Tibial nerve (tissue), 4 donors: ENCODE measurements around the gene IFNAR1. TPM values are rescaled to one million over a fixed set of nuclear protein-coding genes. Genes with fewer than 3 reads are reported as not detected.
"Not testable (repeated sequence)": the region's sequence is repeated elsewhere in the genome, so short reads cannot be mapped to it uniquely, and the experiment has no call there.

Source experiments
- DNase-seq, 2 donors: peaks; one replicate each; pipeline ENCODE4 v3.0.0-alpha.2; 2019; ENCODE audit warnings: low spot score in 2 of 2
- H3K27ac ChIP-seq, 4 donors: fragments of 200-600 bp; sonication (generic) in 3 of 4; one replicate each; pipeline ENCODE4 v1.5.1; 2017 to 2019; ENCODE audit warnings: mild to moderate bottlenecking in 1 of 4
- H3K27me3 ChIP-seq, 2 donors: fragments of 200-600 bp; sonication (generic) in 1 of 2; one replicate each; pipeline versions ENCODE4 v1.5.1 to v1.6.0; 2017 to 2019
- H3K36me3 ChIP-seq, 3 donors: fragments of 200-600 bp; sonication (generic); one replicate each; pipeline ENCODE4 v1.5.1; 2018 to 2019
- H3K4me1 ChIP-seq, 4 donors: fragments of 200-600 bp; sonication (generic) in 3 of 4; one replicate each; pipeline ENCODE4 v1.5.1; 2017 to 2019
- H3K4me3 ChIP-seq, 4 donors: fragments of 200-600 bp; sonication (generic) in 3 of 4; one replicate each; pipeline ENCODE4 v1.5.1; 2017 to 2019; ENCODE audit warnings: mild to moderate bottlenecking in 1 of 4, moderate library complexity in 1 of 4
- H3K9me3 ChIP-seq, 4 donors: fragments of 200-600 bp; sonication (generic) in 3 of 4; one replicate each; pipeline ENCODE4 v1.5.1; 2017 to 2019
- CTCF ChIP-seq, 5 experiments: fragments of 200-600 bp in 3 of 5; fragments of 450-650 bp in 2 of 5; sonication (generic) in 3 of 5; IDR thresholded peaks; one replicate each; pipeline ENCODE4 v1.5.1; 2016 to 2019; ENCODE audit warnings: antibody characterized with exemption in 5 of 5, mild to moderate bottlenecking in 3 of 5, moderate library complexity in 2 of 5
- EP300 ChIP-seq, 2 donors: sonication (generic); formaldehyde crosslinking; IDR thresholded peaks; one replicate each; pipeline ENCODE4 v1.6.1; 2017; ENCODE audit warnings: antibody characterized with exemption in 2 of 2, mild to moderate bottlenecking in 1 of 2
- POLR2A ChIP-seq, 2 donors: fragments of 450-650 bp; IDR thresholded peaks; one replicate each; pipeline ENCODE4 v1.6.1; 2017; ENCODE audit warnings: antibody characterized with exemption in 2 of 2, mild to moderate bottlenecking in 2 of 2, moderate library complexity in 2 of 2
- WGBS, 2 donors: methylation state at CpG; one replicate each; pipeline ENCODE4 v1.1.5; 2018; 5-methylcytosine and 5-hydroxymethylcytosine counted together
- total RNA-seq, 4 donors: library from RNA; depleted of rRNA; stranded (reverse); fragments of >200 nt; gene quantifications; one replicate each; pipeline ENCODE4 v1.1.0, GENCODE V29; 2016

IFNAR1 gene
- total RNA-seq, 4 donors from 2014 or later = 29.4 to 35.8 (median 31.4) TPM

DNA sequence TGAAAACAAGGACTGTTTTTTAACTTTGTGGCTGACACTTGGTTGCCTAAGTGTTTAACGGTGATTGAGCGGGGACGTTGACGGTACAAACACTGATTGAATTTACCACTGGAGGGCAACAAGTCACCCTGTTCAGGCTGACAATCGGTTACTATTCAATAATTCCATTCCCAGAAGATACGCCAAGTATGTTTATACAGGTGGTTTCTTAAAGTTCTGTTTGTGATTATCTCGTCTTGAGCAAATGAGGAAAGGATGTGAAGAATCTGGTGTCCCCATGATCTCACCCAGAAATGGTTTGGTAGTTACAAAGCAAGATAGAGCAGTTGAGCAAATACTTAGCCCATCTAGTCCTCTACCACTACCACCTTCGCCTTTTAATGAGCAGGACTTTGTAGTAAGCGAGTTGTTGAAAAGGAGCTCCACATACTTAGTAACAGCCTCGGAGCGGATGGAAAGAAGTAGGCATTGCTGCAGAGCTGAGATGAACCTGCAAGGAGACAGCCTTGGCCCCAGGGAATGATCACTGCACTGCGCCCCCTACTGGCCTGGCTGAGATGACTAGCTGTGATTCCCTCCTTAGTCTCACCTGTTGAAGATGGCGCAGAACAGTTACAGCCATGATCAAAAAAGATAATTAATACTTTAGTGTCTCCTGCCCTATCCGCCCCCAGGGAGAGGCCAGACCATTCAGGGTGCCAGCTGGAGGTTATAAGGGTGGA lies 36.3 kb downstream of the IFNAR1 start:
- 9 to 11% methylated on average over 14 of the region's 14 CpGs for WGBS, 2 donors
- H3K27me3 ChIP-seq = no peaks in the 10 kb centered on the region
- TF ChIP-seq EP300 (IDR thresholded peaks at IDR 0.05) (peak in 1 of 2 donors; percentile 69), CTCF (IDR thresholded peaks at IDR 0.05) (peak; percentile 65 to 90 (median 87)), POLR2A (IDR thresholded peaks at IDR 0.05) (no peak)
- peak; percentile 70 to 85 for DNase-seq
- H3K4me1 ChIP-seq = peaks cover 0 to 26% (median 18%) of the 10 kb centered on the region in 4 donors
- peak overlapping the region; percentile 15 to 82 (median 76) for H3K27ac ChIP-seq
- no peaks in the 10 kb centered on the region for H3K9me3 ChIP-seq
- H3K36me3 ChIP-seq = peaks cover 0 to 21% (median 0%) of the 10 kb centered on the region in 3 donors
- peak overlapping the region in 2 of 4 donors; percentile 10 to 24 for H3K4me3 ChIP-seq

GRCh38 chr21:33362044-33362555 lies 37.3 kb downstream of the IFNAR1 start:
- Histone ChIP-seq H3K9me3 (peaks cover 0 to 7% (median 0%) of the 10 kb centered on the region in 4 donors), H3K27ac (peak overlapping the region in 3 of 4 donors; percentile 73 to 82 (median 79)), H3K27me3 (no peaks in the 10 kb centered on the region), H3K36me3 (peaks cover 0 to 11% (median 0%) of the 10 kb centered on the region in 3 donors), H3K4me1 (peaks cover 0 to 26% (median 18%) of the 10 kb centered on the region in 4 donors), H3K4me3 (peak overlapping the region in 2 of 4 donors; percentile 10 to 24)
- no peak for DNase-seq
- 54% methylated on average over 12 of the region's 12 CpGs for WGBS, 2 donors
- TF ChIP-seq EP300 (IDR thresholded peaks at IDR 0.05) = peak in 1 of 2 donors; percentile 31
- TF ChIP-seq CTCF (IDR thresholded peaks at IDR 0.05) = no peak
- peak in 1 of 2 donors; percentile 17 for TF ChIP-seq POLR2A (IDR thresholded peaks at IDR 0.05)

GRCh38 chr21:33363911-33364609 lies 39.3 kb downstream of the IFNAR1 start:
- H3K36me3 ChIP-seq, H3K27me3 ChIP-seq, DNase-seq, H3K4me3 ChIP-seq: not testable (repeated sequence)
- peak in 1 of 2 donors; percentile 23 for TF ChIP-seq EP300 (IDR thresholded peaks at IDR 0.05)
- peaks cover 0 to 23% (median 0%) of the 10 kb centered on the region in 4 donors for H3K9me3 ChIP-seq
- peaks cover 0 to 26% (median 18%) of the 10 kb centered on the region in 4 donors for H3K4me1 ChIP-seq
- WGBS, 2 donors = 66 to 77% methylated on average over 10 of the region's 10 CpGs
- H3K27ac ChIP-seq = peak overlapping the region in 2 of 4 donors; percentile 17 to 22

DNA sequence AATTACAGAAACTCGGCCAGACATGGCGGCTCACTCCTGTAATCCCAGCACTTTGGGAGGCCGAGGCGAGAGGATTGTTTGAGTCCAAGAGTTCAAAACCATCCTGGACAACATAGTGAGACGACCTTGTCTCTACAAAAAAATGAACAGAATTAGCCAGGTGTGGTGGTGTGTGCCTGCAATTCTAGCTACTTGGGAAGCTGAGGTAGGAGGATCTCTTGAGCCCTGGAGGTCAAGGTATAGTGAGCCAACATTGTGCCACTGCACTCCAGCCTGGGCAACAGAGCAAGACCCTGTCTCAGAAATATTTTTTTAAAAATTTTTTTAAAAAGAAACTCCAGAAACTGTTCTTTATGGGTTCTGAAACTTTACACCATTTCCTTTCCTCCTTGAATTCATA lies 40.1 kb downstream of the IFNAR1 start:
- 93 to 96% methylated on average over 5 of the region's 5 CpGs for whole genome bisulfite sequencing, 2 donors
- no peaks in the 10 kb centered on the region for H3K27me3 ChIP-seq
- TF ChIP-seq CTCF (IDR thresholded peaks at IDR 0.05) (no peak), POLR2A (IDR thresholded peaks at IDR 0.05) (no peak), EP300 (IDR thresholded peaks at IDR 0.05) (no peak)
- H3K4me1 ChIP-seq = peaks cover 0 to 25% (median 18%) of the 10 kb centered on the region in 4 donors
- H3K27ac ChIP-seq = no peak overlapping the region
- H3K36me3 ChIP-seq = no peaks in the 10 kb centered on the region
- DNase-seq = no peak
- H3K4me3 ChIP-seq = no peak overlapping the region
- H3K9me3 ChIP-seq = peaks cover 0 to 23% (median 0%) of the 10 kb centered on the region in 4 donors

GRCh38 chr21:33367309-33367973 lies 42.7 kb downstream of the IFNAR1 start:
- H3K27ac ChIP-seq = no peak overlapping the region
- peaks cover 0 to 23% (median 0%) of the 10 kb centered on the region in 4 donors for H3K9me3 ChIP-seq
- no peaks in the 10 kb centered on the region for H3K27me3 ChIP-seq
- DNase-seq = no peak
- H3K4me1 ChIP-seq = peaks cover 0 to 5% (median 0%) of the 10 kb centered on the region in 4 donors
- no peak for TF ChIP-seq POLR2A (IDR thresholded peaks at IDR 0.05)
- TF ChIP-seq CTCF (IDR thresholded peaks at IDR 0.05) = no peak
- TF ChIP-seq EP300 (IDR thresholded peaks at IDR 0.05) = no peak
- no peaks in the 10 kb centered on the region for H3K36me3 ChIP-seq
- no peak overlapping the region for H3K4me3 ChIP-seq
- WGBS, 2 donors = 86% methylated on average over 7 of the region's 7 CpGs
